Smooth muscle cell of the brain vasculature (primary cell): Measurements from ENCODE around the gene CPE.
"Not testable (repeated sequence)": the region's sequence is repeated elsewhere in the genome, so short reads cannot be mapped to it uniquely, and the experiment has no call there.

ENCODE experiments used
- DNase-seq: peaks from one replicate; pipeline ENCODE4 v3.0.0-alpha.2; 2012; ENCODE audit warnings: low read depth, low spot score

CPE gene

DNA sequence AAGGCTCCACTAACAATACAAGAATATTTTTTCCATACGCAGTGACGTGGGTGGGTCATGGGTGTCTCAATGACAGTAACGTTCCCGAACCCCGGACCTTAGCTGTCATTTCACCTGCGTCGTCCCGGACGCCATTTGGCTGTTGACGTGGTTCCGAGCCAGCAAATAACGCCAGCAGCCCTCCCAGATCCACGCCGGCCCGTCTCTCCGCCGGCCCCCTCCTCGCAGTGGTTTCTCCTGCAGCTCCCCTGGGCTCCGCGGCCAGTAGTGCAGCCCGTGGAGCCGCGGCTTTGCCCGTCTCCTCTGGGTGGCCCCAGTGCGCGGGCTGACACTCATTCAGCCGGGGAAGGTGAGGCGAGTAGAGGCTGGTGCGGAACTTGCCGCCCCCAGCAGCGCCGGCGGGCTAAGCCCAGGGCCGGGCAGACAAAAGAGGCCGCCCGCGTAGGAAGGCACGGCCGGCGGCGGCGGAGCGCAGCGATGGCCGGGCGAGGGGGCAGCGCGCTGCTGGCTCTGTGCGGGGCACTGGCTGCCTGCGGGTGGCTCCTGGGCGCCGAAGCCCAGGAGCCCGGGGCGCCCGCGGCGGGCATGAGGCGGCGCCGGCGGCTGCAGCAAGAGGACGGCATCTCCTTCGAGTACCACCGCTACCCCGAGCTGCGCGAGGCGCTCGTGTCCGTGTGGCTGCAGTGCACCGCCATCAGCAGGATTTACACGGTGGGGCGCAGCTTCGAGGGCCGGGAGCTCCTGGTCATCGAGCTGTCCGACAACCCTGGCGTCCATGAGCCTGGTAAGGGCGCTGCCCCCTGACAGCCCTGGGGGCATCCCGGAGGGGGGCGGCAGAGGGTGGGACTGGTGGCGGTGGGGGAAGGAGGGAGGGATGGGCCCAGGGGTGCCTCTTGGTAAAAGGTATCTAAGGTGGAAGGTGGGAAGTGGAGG, at the start of gene CPE:
Gene CPE (plus strand): TSS at position 264 of the 933 bp plus-strand sequence. CDS start 214 bp downstream, at position 478.
- no peak for DNase-seq

DNA sequence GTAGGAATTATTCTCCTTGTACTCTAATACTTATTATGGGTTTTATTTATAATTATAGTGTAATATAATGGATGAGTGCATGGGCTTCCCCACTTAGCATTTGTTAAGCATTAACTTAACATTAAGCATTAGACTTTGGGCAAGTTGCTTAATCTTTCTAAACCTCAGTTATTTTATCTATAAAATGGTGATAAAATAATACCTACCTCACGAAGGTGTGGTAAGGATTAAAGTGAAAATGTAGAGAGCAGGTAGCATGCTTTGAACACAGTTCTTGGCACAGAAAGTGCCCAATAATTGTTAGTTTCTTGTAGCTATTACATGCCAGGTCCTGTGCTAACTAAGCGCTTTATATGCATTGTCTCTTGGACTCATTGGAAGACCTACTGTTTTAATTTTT, 48.7 kb upstream of the CPE start:
- no peak for DNase-seq

DNA sequence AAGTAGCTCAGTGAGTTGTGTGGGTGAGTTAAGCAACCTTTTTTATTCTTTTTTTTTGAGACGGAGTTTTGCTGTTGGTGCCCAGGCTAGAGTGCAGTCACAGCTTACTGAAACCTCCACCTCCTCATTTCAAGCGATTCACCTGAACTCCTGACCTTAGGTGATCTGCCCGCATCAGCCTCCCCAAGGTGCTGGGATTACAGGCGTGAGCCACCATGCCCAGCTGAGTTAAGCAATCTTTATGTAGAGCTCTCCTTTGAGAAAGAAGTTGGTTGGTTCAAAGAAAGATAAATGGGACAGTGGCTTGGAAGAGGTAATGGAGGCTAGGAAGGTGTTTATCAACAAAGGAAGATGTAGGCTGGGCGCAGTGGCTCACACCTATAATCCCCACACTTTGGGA, 48.1 kb upstream of the CPE start:
- no peak for DNase-seq

DNA sequence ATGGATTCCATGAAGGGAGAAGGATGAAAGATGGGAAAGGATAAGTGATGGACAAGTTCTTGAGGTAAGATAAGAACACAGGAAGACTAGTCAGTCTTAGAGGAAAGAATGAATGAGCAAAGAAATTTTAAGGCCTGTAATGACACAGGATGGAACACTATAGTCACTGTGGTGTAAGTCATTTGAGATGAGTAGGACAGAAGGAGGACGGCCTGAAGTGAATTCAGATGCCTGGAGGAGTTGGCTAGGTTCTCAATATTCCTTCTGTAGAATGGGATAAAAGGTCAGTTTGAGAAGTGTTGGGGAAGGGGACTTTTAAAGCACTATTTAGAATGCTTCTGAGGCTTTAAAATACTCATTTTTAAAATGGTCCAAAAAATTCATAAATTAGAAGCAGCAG, 47.4 kb upstream of the CPE start:
- DNase-seq, result no peak

DNA sequence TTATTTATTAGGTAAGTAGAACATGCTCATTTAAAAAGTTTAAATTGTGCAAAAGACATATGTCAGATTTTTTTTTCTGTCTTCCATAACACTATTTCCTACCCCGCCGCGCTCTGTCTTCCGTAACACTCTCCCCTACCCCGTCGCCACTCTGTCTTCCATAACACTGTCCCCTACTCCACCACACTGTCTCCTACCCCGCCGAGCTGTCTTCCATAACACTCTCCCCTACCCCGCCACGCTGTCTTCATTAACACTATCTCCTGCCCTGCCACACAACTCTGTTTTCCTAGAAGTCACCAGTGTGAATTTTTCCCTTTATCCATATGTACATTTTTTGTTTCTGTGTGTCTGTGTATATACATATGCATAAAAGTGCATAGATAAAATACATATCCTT, 47.0 kb upstream of the CPE start:
- DNase-seq, result no peak

DNA sequence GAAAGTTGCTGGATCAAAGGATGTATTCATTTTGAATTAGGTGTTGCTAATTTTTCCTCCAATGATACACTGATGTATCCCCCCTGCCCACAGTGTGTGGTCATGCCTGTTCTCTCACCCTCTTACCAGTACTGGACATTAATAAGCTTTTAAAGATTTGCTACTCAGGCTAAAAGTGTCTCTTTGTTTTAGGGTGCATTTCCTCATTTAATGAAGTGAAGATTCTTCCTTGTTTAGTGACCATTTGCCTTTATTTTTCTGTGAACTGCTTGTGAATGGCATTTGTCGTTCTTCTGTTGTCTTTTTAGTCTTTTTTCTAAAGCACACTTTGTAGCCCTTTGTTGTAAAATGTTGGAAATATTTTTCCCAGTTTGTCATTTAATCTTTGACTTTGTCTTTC, 46.3 kb upstream of the CPE start:
- no peak for DNase-seq

DNA sequence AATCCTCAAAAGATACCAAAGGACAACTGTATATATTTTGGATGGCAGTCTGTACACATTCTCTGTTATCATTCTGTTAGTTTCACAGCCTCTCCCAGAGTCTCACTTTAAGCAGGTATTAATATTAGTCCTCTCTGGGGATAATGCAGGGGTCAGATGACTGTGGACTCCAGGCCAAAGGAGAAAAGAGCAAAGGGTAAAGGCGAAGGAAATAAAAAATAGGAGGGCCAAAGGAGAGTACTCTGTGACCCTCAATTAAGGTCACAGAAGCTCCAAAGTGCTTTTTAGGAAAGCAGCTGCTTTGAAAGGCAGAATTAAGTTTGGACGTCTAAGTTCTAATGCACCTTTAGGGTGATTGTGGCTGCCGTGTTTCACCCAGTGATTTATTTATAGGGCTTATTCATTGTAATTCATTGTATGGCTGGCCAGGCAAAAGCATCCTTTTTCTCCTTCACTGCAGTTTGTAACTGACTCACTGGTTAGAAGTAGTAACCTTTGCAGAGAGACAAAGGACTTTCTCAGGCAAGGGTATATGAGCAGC, 43.6 kb upstream of the CPE start:
- no peak for DNase-seq

DNA sequence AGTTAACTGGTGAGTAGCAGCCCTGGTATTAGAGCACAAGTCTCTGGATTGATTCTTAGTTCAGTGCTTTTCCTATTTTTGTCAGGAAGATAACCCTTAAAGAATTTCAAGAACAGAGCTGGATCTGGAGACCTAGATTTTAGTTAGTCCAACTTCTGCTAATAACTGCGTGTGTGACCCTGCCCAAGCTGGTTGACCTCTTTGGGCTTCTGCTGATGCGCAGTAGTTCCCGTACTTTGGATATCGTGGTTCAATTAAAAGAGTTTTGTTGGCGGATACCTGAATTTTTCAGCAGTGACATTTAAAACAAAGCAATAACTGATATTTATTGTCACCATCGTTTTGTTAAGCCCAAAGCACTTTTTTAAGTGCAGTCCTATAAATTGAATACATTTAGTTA, 42.1 kb upstream of the CPE start:
- DNase-seq, result no peak

DNA sequence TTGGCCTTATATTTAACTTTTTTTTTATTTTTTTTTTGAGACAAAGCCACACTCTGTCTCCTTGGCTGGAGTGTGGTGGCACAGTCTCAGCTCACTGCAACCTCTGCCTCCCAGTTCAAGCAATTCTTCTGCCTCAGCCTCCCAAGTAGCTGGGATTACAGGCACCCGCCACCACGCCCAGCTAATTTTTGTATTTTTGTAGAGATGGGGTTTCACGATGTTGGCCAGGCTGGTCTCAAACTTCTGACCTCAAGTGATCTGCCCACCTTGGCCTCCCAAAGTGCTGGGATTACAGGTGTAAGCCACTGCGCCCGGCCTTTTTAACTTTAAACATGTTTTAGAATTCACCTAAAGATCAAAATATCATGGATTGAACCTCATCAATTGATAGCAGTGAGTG, 36.5 kb upstream of the CPE start:
- not testable (repeated sequence) for DNase-seq

DNA sequence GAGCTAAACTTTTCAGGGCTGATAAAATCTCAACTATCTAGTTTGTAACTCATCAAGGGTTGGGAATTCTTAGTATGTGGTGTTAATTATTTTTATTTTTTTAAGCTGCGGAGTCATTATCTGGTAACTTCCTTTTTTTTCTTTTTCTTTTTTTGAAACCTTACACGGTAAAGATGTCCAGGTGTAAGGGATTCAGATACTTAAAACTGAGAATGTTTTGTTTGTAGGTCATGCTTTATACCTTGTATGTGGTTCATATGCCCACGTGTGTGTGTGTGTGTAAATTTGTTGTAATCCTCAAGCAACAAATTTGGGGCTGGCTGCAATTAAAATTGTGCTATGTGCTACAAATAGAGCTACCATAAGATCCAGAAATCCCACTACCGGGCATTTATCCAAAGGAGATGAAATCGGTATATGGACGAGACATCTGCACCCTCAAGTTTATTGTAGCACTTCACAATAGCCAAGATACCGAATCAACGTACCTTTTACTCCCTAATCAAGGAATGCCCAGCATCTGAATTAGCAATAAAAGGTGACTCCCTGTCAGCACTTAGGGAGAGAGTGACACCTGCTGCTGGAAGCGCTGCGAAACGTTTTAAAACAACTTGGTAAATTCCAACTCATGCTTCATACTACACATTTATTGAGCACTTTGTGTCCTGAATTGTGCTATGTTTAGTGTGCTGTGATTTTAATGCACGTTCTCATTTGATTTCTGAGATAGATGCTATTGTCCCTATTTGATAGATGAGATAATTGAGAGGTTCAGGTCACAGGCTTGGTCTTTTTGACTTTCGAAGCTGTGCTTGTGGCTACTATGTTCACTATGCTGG, 35.2 kb upstream of the CPE start:
- DNase-seq, result no peak

DNA sequence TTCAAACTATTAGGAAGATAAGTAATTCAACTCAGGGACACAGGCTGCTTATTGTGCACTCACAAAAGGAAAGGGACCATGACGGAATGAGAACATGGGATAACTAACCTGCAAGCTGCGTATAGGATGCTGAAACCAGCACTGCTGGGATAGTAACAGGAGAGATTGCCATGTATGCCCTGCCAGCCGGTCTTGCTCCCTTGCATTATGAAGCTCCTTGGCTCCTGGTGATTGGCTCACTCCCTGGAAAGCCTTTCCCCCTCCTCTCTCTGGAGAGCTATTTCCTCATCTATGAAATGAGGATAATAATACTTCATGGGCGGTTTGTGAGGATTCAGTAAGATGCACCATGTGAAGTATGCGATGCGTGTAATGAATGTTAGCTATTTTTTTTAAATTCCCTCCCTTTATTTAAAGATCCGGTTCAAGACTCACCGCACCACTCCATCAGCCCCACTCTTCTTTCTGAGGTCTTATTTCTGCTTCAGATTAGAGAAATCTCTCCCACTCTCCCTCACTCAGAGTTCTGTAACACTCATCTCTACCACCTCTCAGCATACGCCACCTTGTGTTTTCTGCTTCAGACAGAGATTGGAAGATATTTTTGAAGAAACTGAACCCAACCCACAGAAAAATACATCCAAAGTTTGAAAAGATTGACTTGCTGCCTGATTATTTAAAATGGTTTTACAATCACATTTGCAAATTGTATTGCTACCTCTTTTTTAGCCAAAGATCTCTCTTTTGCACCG, 33.0 kb upstream of the CPE start:
- DNase-seq, result no peak

DNA sequence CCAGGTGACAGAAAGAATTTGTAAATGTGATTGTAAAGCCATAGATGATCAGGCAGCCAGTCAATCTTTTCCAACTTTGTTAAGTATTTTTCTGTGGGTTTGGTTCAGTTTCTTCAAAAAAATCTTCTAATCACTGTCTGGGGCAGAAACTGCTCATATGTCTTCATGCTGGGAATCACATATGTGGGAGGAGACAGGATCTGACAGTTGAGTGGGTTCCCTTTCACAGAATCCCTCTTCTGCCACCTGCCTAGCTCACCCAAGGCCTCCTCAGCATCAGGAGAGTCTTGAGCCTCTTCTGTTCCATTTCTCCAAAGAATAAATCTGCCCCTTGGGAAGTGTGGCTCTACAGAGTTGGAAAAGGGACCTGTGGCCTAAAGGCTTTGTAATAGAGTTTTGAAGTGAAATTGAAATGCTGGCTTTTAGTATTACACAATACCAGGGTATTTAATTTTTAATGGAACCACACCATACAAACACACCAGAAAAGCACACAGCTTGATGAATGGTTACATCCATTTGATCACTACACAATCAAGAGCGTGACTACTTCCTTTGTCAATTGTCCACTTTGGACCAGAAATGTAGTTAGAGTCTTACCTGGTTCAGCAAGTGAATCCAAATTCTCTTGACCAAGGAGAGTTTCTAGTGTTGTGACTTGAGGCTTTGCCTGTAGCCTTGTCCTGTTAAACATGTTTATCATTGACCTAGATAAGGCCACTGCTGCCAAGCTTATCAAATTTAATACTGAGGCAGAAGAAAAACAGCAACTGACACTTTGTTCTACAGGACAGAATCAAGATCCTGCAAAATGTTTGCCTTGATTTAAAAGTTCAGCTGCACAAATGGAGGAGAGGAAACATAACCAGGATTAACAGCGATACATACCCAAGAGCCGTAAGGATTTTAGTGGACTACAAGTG, 30.9 kb upstream of the CPE start:
- no peak for DNase-seq

DNA sequence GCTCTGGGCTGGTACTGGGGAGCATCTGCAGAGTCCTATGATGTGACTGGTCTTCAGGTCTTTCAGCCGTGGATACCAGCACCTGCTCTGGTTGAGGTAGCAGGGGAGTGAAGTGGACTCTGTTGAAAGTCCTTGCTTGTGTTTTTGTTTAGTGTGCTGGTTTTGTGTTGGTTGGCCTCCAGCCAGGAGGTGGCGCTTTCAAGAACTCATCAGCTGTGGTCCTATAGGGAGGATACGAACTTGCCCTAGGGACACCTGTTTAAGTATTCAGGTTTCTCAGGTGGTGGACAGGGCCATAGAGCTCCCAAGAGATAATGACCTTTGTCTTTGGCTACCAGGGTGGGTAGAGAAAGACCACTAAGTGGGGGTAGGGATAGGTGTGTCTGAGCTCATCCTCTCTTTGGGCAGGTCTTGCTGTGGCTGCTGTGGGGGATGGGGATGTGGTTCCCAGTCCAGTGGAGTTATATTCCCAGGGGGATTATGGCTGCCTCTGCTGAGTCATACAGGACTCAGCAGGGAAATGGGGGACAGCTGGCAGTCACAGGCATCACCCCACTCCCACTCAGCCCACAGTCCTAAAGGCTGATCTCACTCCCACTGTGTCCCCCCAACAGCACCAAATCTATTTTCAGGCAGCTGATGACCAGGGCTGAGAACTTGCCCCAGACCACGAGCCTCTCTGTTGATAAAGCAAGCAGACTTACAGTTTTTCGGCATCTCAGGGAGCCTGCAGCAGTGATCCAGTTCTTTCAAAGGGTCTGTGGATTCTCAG, 27.3 kb upstream of the CPE start:
- DNase-seq, result no peak

DNA sequence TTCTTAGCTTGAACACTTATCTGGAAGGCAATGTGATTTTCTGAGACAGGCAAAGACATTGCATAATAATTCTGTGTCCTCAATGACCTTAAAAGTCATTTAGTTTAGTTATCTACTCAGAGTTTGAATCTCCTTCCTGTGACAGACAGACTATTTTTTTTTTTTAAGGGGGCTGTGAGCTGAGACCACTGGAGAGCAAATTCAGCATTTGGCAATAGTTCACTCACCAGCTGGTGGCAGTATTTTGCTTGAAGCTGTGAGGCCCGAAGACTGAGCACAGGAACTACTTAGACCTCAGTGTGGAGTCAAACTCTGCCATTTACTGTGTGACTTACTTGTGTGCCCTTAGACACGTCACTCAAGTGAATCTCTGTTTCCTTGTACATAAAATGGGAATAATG, 22.9 kb upstream of the CPE start:
- DNase-seq, result no peak

DNA sequence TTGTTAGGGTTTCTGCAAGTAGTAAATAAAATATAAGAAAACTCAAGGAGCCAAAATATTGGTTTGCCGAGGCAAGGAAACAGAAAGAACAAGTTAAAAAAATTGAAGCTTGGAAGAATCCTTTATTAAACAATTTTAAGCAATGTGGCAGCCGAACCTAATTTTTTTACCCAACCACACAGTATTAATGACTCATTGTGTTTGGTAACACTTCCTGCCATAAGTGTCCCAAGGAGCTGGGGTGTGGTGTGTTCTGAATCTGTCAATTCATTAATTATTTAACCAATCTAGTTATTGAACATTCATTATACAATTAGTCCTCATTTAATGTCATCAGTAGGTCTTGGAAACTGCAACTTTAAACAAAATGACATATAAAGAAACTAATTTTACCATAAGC, 19.3 kb upstream of the CPE start:
- no peak for DNase-seq

DNA sequence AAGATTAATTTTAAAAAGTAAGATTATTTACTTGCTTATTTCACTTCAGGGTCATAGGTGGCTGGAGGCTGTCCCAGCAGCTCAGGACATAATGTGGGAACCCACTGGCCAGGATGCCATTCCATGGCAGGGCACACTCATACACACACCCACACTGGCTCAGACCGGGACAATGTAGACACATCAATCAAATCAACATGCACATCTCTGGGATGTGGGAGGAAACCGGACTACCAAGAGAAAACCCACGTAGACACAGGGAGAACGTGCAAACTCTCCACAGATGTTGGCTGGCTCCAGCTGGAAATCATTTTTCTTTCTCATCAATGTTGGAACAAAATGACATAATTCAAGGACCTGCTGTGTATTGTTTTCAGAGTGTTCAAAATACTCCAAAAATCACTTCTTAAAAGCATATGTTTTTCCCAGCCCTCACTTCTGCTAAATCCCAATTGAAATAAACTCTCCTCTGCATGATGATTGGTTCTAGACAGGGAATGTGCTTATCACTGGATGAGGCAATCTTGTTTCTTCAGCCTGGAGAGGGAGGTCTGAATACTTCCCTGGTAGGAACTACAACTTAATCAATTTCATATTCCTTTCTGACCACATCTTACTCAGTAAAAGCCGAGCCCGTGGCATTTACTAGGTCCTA, 18.6 kb upstream of the CPE start:
- DNase-seq, result no peak

DNA sequence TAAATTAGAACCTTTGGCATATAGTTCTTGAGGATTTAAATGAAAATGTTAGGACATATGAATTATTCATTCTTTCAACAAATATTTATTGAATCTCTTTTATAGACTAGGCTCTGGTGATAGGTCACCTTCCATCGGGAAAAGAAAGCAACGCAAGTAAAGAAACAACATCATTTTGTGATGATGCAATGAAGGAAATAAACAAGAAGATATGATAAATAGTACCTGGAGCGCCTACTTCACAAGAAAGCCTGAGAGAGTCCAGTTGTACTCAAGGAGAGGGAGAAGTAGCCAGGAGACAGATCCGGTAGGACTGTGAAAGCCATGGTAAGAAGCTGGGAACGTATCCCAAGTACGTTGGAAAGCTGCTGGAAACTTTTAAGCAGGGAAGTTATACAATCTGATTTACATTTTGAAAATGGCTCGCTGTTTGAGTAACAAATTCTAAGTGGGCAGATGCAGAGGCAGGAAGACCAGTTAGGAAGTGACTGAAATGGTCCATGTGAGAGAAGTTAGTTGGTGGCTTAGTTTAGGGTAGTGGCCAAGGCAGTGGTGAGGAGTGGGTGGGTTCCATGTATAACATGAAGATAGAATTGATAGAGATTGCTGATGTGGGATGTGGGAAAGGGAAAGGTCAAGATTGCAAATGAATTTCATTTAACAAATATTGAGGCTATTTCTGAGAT, 17.7 kb upstream of the CPE start:
- no peak for DNase-seq

DNA sequence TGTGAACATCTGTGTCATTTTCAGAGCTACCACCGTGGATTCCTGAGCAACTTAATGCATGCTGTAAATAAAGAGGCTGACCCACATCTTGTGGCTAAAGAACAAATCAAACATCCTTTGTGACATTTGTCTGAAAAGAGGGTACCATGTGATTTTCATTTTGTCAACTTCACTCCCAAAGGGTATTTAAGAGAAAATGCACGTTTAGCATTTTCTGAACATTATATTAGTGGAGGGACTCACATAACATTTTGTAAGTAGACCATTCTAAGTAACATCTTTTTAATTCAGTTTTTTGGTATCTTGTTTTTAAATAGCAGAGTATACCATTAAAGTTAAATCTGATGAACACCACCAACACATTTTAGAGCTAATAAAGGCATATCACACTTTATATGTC, 17.0 kb upstream of the CPE start:
- DNase-seq, result no peak
